ENCODE measurements around the gene CAMTA1.

The CAMTA1 gene

GRCh38 chr1:7625401-7625800 lies 840.1 kb downstream of the CAMTA1 start:
- TF ChIP-seq, protein P1, sequence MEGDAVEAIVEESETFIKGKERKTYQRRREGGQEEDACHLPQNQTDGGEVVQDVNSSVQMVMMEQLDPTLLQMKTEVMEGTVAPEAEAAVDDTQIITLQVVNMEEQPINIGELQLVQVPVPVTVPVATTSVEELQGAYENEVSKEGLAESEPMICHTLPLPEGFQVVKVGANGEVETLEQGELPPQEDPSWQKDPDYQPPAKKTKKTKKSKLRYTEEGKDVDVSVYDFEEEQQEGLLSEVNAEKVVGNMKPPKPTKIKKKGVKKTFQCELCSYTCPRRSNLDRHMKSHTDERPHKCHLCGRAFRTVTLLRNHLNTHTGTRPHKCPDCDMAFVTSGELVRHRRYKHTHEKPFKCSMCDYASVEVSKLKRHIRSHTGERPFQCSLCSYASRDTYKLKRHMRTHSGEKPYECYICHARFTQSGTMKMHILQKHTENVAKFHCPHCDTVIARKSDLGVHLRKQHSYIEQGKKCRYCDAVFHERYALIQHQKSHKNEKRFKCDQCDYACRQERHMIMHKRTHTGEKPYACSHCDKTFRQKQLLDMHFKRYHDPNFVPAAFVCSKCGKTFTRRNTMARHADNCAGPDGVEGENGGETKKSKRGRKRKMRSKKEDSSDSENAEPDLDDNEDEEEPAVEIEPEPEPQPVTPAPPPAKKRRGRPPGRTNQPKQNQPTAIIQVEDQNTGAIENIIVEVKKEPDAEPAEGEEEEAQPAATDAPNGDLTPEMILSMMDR (IDR thresholded peaks at IDR 0.05; ENCODE audit: insufficient read depth, low read depth, low read length, missing control alignments): no peak
- no peak for DNase-seq (ENCODE audit: low read depth)

GRCh38 chr1:7628273-7628672 lies 843.0 kb downstream of the CAMTA1 start:
- no peak for DNase-seq (ENCODE audit: low read depth)
- TF ChIP-seq, protein P1 (IDR thresholded peaks at IDR 0.05; ENCODE audit: insufficient read depth, low read depth, low read length, missing control alignments): no peak
- H3K4me3 ChIP-seq (ENCODE audit: low read depth, low read length): no peak overlapping the region

More at GRCh38 chr1:7625401-7625800, 840.1 kb downstream of the CAMTA1 start:
- H3K4me3 ChIP-seq (ENCODE audit: low read depth, low read length): no peak overlapping the region

GRCh38 chr1:7629011-7629410 lies 843.8 kb downstream of the CAMTA1 start:
- no peak for DNase-seq (ENCODE audit: low read depth)
- no peak overlapping the region for H3K4me3 ChIP-seq (ENCODE audit: low read depth, low read length)
- TF ChIP-seq, protein P1 (IDR thresholded peaks at IDR 0.05; ENCODE audit: insufficient read depth, low read depth, low read length, missing control alignments): no peak

- no peak for DNase-seq (ENCODE audit: low read depth)
- H3K4me3 ChIP-seq (ENCODE audit: low read depth, low read length): no peak overlapping the region
- TF ChIP-seq, protein P1 (IDR thresholded peaks at IDR 0.05; ENCODE audit: insufficient read depth, low read depth, low read length, missing control alignments): no peak
Measured at GRCh38 chr1:7629465-7630195, 844.4 kb downstream of the CAMTA1 start.

DNA sequence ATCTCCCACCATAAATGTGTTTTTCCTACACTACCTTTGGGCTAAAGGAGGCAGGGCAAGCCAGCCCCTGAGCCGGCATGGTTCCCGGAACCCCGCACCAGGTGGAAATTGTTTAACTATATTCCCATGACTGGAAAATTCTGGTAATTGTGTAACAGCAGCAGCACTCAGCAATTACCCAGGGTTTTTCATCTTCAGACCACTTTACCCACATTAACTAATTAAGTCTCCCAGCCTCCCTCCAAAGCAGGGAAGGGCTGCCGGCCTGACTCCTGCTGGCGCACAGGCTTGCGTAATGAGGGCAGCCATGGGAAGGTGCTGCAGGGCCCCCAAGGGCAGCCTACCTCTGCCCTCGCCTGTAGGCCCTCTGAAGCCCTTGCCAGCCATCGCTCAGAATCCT lies 845.1 kb downstream of the CAMTA1 start:
- no peak for DNase-seq (ENCODE audit: low read depth)
- TF ChIP-seq, protein P1 (IDR thresholded peaks at IDR 0.05; ENCODE audit: insufficient read depth, low read depth, low read length, missing control alignments): no peak
- no peak overlapping the region for H3K4me3 ChIP-seq (ENCODE audit: low read depth, low read length)

- DNase-seq (ENCODE audit: low read depth): no peak
- H3K4me3 ChIP-seq (ENCODE audit: low read depth, low read length): no peak overlapping the region
- TF ChIP-seq, protein P1 (IDR thresholded peaks at IDR 0.05; ENCODE audit: insufficient read depth, low read depth, low read length, missing control alignments): no peak
Measured at GRCh38 chr1:7632176-7632575, 846.9 kb downstream of the CAMTA1 start.

DNA sequence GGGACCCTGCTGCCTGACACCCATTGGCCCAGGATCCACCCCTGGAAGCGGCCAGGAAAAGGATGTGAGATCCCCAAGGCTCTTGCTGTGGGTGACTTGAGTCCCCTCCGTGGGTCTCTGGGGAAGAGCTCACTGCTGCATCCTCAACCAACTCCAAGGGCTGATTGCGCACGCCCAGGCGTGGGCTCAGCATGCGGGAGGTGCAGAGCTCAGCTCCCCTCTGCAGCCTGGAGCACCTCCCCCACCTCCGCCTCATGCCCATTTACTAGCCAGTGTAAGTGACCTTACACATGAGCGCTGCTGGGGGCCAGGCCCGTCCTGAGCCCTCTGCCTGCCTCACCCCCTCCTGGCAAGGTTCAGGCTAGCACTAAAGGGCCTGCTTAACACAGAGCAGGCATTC lies 847.4 kb downstream of the CAMTA1 start:
- no peak for DNase-seq (ENCODE audit: low read depth)
- H3K4me3 ChIP-seq (ENCODE audit: low read depth, low read length): no peak overlapping the region
- TF ChIP-seq, protein P1 (IDR thresholded peaks at IDR 0.05; ENCODE audit: insufficient read depth, low read depth, low read length, missing control alignments): no peak

Measured in GM12865 (cell line).